Stimulated activated naive CD8-positive, alpha-beta T cell treated with anti-CD3 and anti-CD28 coated beads, Interleukin-15, amount 100 ng/mL, for 72 hours (primary cell): ENCODE measurements around the gene NAV1.
"Not testable (repeated sequence)": the region's sequence is repeated elsewhere in the genome, so short reads cannot be mapped to it uniquely, and the experiment has no call there.

Experiments
- ATAC-seq: fragments of 150-1000 bp; cut with Tn5 transposase; 2 replicates; pipeline ENCODE4 v1.10.0; 2021; ENCODE audit warnings: mild to moderate bottlenecking, moderate library complexity
- DNase-seq, 2 donors: peaks; one replicate each; pipeline ENCODE4 v3.0.0; 2021 to 2022
- H3K27ac Mint-ChIP-seq, 2 donors: one replicate each; pipeline ENCODE4 v1.8.0; 2022; ENCODE audit warnings: mild to moderate bottlenecking in 2 of 2, mixed read lengths in 2 of 2, moderate library complexity in 2 of 2
- H3K27me3 Mint-ChIP-seq: one replicate; pipeline ENCODE4 v1.8.0; 2022; ENCODE audit warnings: mixed read lengths
- H3K4me1 Mint-ChIP-seq: one replicate; pipeline ENCODE4 v1.8.0; 2022; ENCODE audit warnings: mild to moderate bottlenecking, mixed read lengths
- H3K4me3 Mint-ChIP-seq, 2 donors: one replicate each; pipeline ENCODE4 v1.8.0; 2022; ENCODE audit warnings: mild to moderate bottlenecking in 2 of 2, mixed read lengths in 2 of 2, moderate library complexity in 1 of 2
- H3K9me3 Mint-ChIP-seq, 2 donors: one replicate each; pipeline ENCODE4 v1.8.0; 2022; ENCODE audit warnings: mixed read lengths in 2 of 2

The NAV1 gene

GRCh38 chr1:201538612-201539551 is at the start of gene NAV1:
TSS of gene NAV1 (plus strand) at chr1:201539127. CDS start at chr1:201622885, 83,758 bp downstream.
- peak; percentile 62 for ATAC-seq
- no peaks in the 10 kb centered on the region for H3K9me3 Mint-ChIP-seq
- peak in 1 of 2 donors; percentile 10 for DNase-seq
- H3K4me1 Mint-ChIP-seq: peaks cover 31% of the 10 kb centered on the region
- H3K27me3 Mint-ChIP-seq: peaks cover 91% of the 10 kb centered on the region
- peak within 1 kb of the TSS; percentile 75 to 78 for H3K4me3 Mint-ChIP-seq
- H3K27ac Mint-ChIP-seq: no peak within 1 kb of the TSS

DNA sequence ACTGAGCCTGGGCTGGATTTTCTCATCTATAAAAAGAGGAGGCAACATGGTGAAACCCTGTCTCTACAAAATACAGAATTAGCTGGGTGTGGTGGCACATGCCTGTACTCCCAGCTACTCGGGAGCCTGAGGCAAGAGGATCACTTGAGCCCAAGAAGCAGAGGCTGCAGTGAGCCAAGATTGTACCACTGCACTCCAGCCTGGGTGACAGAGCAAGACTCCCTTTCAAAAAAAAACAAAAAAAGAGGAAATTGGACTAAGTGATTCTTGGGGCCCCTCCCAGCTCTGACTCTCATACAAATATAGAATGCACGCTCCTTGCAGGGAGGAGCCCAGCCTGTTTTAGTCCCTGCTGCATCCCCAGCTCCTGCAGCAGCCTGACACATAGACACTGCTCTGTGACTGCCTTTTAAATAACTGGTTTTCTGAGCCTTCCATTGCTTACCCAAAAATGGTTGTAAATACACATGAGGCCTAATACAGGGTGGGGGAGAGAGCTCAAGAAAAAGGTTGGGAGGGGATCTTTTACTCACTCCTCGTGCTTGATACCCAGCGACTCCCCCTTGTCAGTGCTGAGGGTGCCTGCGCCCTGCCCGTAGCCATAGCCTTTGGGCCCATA is 49.2 kb upstream of the NAV1 start:
- Mint-ChIP-seq H3K27ac (no peak overlapping the region), H3K4me1 (no peaks in the 10 kb centered on the region), H3K4me3 (no peak overlapping the region), H3K27me3 (no peaks in the 10 kb centered on the region), H3K9me3 (no peaks in the 10 kb centered on the region)
- ATAC-seq (no peak), DNase-seq (no peak)

DNA sequence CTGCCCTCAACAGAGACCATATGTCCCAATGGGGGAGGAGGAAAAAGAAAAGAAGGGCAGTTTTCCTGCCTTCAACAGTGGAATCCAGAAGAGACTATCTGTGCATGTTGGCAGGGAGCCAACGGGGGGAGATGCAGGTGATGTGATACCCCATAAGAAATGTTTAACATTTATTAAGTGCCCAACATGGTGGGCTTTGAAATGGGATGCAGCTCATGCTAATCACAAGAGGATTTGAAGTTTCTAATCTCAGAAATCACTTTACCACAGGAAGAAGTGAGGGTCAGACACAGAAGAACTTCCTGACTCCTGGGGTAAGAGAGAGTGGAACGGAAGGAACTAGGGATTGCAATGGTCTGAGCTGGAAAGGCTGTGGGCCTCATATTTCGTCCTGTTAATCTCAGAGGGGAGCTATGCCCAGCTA is 48.2 kb upstream of the NAV1 start:
- Mint-ChIP-seq H3K27ac (no peak overlapping the region), H3K9me3 (no peaks in the 10 kb centered on the region), H3K4me1 (no peaks in the 10 kb centered on the region)

DNA sequence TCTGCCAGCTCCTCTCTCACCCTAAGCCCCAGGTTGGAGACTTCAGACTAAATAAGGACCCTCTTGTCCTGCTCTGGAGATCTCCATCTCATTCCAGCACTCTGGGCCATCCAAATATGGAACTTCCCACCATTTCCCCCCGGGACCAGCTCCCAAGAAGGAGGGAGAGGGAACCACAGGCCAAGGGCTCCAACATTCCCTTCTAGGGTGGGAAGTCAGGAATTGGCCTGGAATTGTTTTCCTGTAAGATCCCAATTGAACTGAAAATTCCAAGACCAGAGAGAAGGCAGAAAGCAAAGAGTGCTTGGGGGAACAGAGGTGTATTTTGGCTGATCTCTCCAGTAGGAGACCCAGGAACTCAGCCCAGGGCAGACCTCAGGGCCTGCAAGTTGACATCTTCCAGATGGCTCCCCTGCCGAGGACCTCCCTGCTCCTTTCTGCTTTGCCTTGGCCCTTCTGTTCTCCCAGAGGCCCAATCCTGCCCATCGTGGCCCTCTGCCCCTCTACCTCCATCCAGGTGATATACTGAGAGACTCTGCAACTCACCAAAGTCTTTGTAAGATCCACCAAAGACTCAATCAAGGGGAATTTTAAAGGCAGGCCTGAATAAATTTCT is 46.9 kb upstream of the NAV1 start:
- no peaks in the 10 kb centered on the region for H3K27me3 Mint-ChIP-seq
- no peaks in the 10 kb centered on the region for H3K9me3 Mint-ChIP-seq
- no peak overlapping the region for H3K4me3 Mint-ChIP-seq
- ATAC-seq: no peak
- H3K4me1 Mint-ChIP-seq: no peaks in the 10 kb centered on the region
- DNase-seq: no peak
- no peak overlapping the region for H3K27ac Mint-ChIP-seq

More for the DNA sequence above, 48.2 kb upstream of the NAV1 start:
- Mint-ChIP-seq H3K27me3 (no peaks in the 10 kb centered on the region), H3K4me3 (no peak overlapping the region)
- ATAC-seq (no peak), DNase-seq (no peak)

- DNase-seq, H3K4me3 Mint-ChIP-seq, H3K9me3 Mint-ChIP-seq, ATAC-seq, H3K4me1 Mint-ChIP-seq, H3K27me3 Mint-ChIP-seq, H3K27ac Mint-ChIP-seq: not testable (repeated sequence)
Observed at GRCh38 chr1:201493026-201493656, 45.8 kb upstream of the NAV1 start.

GRCh38 chr1:201493757-201494617 is 44.9 kb upstream of the NAV1 start:
- H3K4me1 Mint-ChIP-seq: no peaks in the 10 kb centered on the region
- DNase-seq (no peak), ATAC-seq (no peak)
- H3K9me3 Mint-ChIP-seq: no peaks in the 10 kb centered on the region
- no peak overlapping the region for H3K4me3 Mint-ChIP-seq
- no peaks in the 10 kb centered on the region for H3K27me3 Mint-ChIP-seq
- no peak overlapping the region for H3K27ac Mint-ChIP-seq

- Mint-ChIP-seq H3K27ac (peak overlapping the region; percentile 40 to 67), H3K4me3 (no peak overlapping the region), H3K9me3 (no peaks in the 10 kb centered on the region), H3K27me3 (no peaks in the 10 kb centered on the region), H3K4me1 (no peaks in the 10 kb centered on the region)
- DNase-seq: no peak
- ATAC-seq: no peak
Observed at GRCh38 chr1:201495551-201496295, 43.2 kb upstream of the NAV1 start.

DNA sequence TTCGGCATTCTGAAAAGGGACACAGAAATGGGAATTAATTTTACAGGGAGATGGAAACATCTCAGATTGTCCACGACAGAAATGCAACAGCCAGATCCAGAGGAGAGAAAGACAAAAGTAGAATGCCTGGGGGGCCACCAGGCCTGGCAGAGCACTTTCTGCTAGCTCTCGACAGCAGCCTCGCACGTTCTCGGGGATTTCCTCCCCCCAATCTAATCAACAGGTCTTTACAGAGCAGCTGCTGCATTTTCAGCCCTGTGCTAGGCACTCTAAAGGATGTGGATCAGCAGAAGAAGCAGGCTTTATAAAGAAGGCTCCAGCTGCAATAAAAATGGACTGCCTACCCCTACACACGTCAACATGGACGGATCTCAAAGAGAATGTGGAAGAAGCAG is 42.6 kb upstream of the NAV1 start:
- Mint-ChIP-seq H3K4me1 (no peaks in the 10 kb centered on the region), H3K4me3 (no peak overlapping the region), H3K9me3 (no peaks in the 10 kb centered on the region), H3K27me3 (no peaks in the 10 kb centered on the region), H3K27ac (no peak overlapping the region)
- ATAC-seq (no peak), DNase-seq (no peak)

DNA sequence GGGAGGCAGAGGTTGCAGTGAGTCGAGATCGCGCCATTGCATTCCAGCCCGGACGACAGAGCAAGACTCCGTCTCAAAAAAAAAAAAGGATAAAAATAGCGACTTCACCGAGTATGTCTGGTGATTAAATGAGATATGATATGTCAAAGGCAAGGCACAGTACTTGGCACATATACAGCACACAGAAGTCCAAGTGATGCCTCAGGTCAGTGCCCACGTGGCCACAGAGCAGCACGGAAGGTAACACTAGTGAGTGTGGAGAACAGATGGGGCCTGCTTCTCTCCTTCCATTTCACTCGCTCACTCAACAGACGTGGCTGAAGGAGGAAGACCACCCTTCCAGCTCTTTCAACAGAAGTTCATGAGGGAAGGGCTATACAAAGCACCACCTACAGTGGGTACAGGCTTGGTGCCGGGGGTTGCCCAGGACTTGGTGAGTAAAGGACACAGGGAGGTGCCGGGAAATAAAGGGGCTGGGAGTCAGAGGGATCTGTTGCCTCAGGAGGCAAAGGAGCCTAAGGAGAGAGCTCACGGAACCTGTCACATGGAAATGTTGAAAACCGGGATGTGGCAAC is 40.9 kb upstream of the NAV1 start:
- H3K9me3 Mint-ChIP-seq: no peaks in the 10 kb centered on the region
- no peak for DNase-seq
- H3K4me3 Mint-ChIP-seq: no peak overlapping the region
- H3K4me1 Mint-ChIP-seq: no peaks in the 10 kb centered on the region
- no peaks in the 10 kb centered on the region for H3K27me3 Mint-ChIP-seq
- ATAC-seq: no peak
- H3K27ac Mint-ChIP-seq: no peak overlapping the region

DNA sequence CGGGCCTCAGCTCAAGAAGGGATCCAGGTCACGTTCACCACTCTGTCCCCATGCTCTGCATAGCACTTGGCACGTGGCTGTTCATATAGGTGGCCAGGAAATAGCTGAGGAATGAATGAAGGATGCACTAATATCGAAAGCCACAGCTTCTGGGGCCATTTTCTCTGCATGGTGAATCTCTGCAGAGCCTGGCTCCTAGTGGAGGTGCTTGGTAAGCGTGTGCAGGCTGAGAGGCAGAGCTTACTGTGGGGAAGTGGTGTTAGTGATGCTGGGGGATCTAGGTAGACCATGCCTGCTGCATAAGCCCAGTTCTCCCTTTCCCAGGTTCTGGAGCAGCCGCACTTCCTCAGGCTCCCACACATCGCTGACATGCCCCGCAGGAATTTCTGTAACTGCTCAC is 40.3 kb upstream of the NAV1 start:
- H3K4me1 Mint-ChIP-seq: peaks cover 5% of the 10 kb centered on the region
- no peak overlapping the region for H3K4me3 Mint-ChIP-seq
- ATAC-seq: no peak
- H3K9me3 Mint-ChIP-seq: no peaks in the 10 kb centered on the region
- no peaks in the 10 kb centered on the region for H3K27me3 Mint-ChIP-seq
- DNase-seq: no peak
- H3K27ac Mint-ChIP-seq: peak overlapping the region in 1 of 2 donors; percentile 63

DNA sequence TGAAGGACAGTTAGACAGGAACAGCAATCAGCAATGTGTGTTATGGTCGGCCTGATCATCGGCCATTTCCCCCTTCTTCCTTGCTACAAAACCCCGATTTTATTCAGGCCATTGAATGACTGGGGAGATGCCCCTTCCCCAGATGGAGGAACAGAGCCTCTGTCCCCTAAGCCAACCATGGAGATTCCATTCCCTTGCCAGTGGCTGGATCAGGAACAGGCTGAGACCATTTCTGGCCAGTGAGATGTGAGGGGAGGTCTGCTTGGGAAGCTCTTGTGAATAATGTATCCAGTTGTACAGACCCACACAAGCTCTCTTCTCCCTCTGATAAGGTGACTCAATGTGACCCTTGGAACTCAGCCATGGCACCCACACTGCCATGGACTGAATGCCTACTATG is 39.7 kb upstream of the NAV1 start:
- no peaks in the 10 kb centered on the region for H3K9me3 Mint-ChIP-seq
- H3K27me3 Mint-ChIP-seq: no peaks in the 10 kb centered on the region
- no peak overlapping the region for H3K4me3 Mint-ChIP-seq
- DNase-seq (no peak), ATAC-seq (no peak)
- H3K27ac Mint-ChIP-seq: no peak overlapping the region
- peaks cover 9% of the 10 kb centered on the region for H3K4me1 Mint-ChIP-seq

DNA sequence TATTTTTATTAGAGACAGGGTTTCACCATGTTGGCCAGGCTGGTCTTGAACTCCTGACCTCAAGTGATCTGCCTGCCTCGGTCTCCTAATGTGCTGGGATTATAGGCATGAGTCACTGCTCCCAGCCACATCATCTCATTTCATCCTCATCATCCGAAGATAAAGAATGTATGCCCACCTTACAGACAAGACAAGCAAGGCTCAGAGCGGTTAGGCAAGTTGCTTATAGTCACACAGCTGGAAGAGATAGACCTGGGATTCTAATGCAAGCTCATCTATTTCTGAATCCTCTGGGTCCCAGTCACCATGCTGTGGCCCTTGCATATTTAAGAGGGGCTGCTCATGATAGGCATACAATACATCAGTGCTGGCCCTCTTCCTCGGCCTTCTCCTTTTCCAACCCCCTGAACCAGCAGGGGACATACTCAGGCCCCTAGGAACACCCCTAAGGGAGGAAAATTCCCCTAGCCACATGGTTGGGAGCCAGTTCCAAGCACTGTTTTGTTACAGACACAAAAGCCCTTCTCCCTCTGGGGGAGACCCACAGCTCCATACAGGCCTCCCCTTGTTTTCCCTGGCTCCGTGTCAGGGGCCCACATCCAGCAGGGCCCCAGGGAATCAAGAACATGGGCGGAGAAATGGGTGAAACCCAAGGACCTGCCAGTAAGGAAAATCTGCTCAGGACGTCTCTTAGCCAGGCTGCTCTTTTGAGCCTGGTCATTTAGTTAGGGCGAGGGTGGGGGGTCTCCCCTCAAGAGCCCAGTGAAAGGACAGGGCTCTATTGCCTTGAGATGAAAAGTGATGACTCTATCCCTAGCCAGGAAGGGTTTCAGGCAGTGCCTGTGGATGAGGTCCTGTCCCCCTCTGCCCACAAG is 38.9 kb upstream of the NAV1 start:
- DNase-seq: no peak
- Mint-ChIP-seq H3K27me3 (no peaks in the 10 kb centered on the region), H3K4me3 (no peak overlapping the region), H3K4me1 (peaks cover 10% of the 10 kb centered on the region), H3K27ac (no peak overlapping the region), H3K9me3 (no peaks in the 10 kb centered on the region)
- no peak for ATAC-seq

DNA sequence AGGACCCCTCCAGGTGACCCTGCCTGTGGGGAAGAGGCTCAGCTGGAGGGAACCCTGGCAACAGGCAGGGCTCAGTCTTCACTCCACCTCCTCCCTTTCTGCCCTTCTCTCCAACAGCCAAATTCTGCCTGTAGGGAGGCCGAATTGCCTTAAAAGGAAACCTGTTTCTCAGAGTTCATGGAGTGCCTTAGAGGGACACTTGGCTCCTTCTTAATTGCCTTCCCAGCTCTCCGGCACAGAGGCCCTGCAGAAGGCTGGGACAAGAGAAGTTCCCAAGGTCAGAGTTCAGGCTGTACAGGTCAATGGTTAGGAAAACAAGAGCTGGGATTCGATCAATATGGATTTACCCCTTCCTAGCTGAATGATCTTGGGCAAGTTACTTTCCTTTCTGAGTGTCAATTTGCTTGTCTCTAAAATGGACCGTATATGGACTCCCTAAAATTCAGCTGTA is 38.2 kb upstream of the NAV1 start:
- H3K4me3 Mint-ChIP-seq: no peak overlapping the region
- no peaks in the 10 kb centered on the region for H3K9me3 Mint-ChIP-seq
- H3K27me3 Mint-ChIP-seq: no peaks in the 10 kb centered on the region
- ATAC-seq (no peak), DNase-seq (no peak)
- no peak overlapping the region for H3K27ac Mint-ChIP-seq
- H3K4me1 Mint-ChIP-seq: peaks cover 17% of the 10 kb centered on the region
